Thoracic aorta (tissue), 2 donors: ENCODE data around the gene CTTN. TPM values are rescaled to one million over a fixed set of nuclear protein-coding genes. Genes with fewer than 3 reads are reported as not detected.

Experiments used
- ATAC-seq: fragments of 150-250 bp; one replicate; pipeline ENCODE4 v1.8.0; 2017; ENCODE audit warnings: low read depth; ENCODE audit not compliant: insufficient number of reproducible peaks, low FRiP score
- DNase-seq: peaks from one replicate; pipeline ENCODE4 v3.0.0-alpha.2; 2020; ENCODE audit warnings: low spot score
- H3K27ac ChIP-seq, 2 donors: fragments of 200-600 bp; sonication (generic); 1 replicate in 1 of 2; 2 replicates in 1 of 2; pipeline ENCODE4 v1.5.1; 2016; ENCODE audit warnings: mild to moderate bottlenecking in 2 of 2, moderate library complexity in 2 of 2
- H3K27me3 ChIP-seq: fragments of 200-600 bp; sonication (generic); replicated peaks from 2 replicates; pipeline ENCODE4 v1.6.0; 2016; ENCODE audit warnings: mild to moderate bottlenecking; ENCODE audit not compliant: insufficient read depth
- H3K36me3 ChIP-seq: fragments of 200-600 bp; sonication (generic); one replicate; pipeline ENCODE4 v1.5.1; 2016
- H3K4me1 ChIP-seq, 2 donors: fragments of 200-600 bp; sonication (generic); 1 replicate in 1 of 2; 2 replicates in 1 of 2; pipeline versions ENCODE4 v1.5.1 to v1.6.0; 2016; ENCODE audit warnings: low read depth in 2 of 2, mild to moderate bottlenecking in 1 of 2; ENCODE audit not compliant: control insufficient read depth in 1 of 2
- H3K4me3 ChIP-seq: fragments of 200-600 bp; sonication (generic); 2 replicates; pipeline ENCODE4 v1.5.1; 2016; ENCODE audit warnings: mild to moderate bottlenecking
- H3K9me3 ChIP-seq: fragments of 200-600 bp; sonication (generic); 2 replicates; pipeline ENCODE4 v1.5.1; 2016
- total RNA-seq, 2 donors: library from RNA; depleted of rRNA; stranded (reverse); fragments of >200 nt; gene quantifications; one replicate each; pipeline versions ENCODE4 v1.1.0 to v1.2.3, GENCODE V29; 2016
- TF ChIP-seq, protein P1 (sequence below): fragments of 200-600 bp; sonication (generic); IDR thresholded peaks from one replicate; pipeline ENCODE4 v1.5.1; 2019; ENCODE audit warnings: antibody characterized with exemption

Gene CTTN
- total RNA-seq = 100 to 1,000 TPM; 415 to 578 TPM

DNA sequence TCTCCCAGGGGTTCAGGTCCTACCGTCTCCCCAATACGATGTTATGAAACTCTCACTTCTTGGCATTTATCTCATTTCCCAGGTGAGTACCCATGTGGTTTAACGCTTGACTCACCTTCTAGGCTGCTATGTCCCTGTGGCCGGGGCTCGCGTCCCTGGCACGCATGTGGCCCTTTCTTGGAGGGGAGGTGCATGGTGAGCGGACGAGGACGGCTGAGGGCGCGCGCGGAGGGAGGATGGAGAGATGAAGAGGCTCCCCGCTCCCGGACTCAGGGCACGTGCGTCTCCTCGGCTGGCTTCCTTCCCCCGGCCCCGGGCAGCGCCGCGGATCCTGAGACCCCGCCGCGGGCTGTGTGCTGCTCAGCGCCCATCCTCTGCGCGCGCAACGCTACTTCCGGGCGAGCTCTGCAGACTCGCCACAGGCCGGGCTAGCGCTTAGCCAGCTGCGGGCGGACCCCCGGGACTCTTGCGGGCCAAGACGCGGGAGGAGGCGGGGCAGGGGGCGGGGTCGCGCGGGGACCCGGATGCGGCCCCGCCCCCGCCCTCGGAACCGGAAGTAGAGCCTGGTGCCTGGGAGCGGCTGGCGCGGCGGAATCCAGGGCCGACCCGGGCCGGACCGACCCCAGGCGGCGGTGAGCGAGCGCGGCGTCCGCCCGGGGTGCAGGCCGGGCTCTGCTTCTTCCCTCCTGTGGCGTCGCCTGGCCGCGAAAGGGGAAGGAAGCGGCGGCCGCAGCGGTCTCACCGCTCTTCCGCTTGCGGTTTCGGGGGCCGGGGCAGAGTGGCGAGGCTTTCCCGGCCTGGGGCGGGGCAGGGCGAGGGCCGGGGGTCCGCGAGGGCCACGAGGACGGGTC is at the start of gene CTTN:
Gene CTTN, plus strand, starts transcription at position 547 of the 851 bp plus-strand sequence. CDS start 8,769 bp downstream, outside the sequence.
- peak; percentile 38 for DNase-seq
- Histone ChIP-seq H3K27me3 (no peaks in the 10 kb centered on the region), H3K36me3 (no peaks in the 10 kb centered on the region), H3K27ac (peak within 1 kb of the TSS; percentile 86 to 90), H3K9me3 (no peaks in the 10 kb centered on the region), H3K4me1 (peaks cover 22 to 43% of the 10 kb centered on the region in 2 donors), H3K4me3 (peak within 1 kb of the TSS; percentile 97)
- peak; percentile 74 for ATAC-seq
- TF ChIP-seq, protein P1, sequence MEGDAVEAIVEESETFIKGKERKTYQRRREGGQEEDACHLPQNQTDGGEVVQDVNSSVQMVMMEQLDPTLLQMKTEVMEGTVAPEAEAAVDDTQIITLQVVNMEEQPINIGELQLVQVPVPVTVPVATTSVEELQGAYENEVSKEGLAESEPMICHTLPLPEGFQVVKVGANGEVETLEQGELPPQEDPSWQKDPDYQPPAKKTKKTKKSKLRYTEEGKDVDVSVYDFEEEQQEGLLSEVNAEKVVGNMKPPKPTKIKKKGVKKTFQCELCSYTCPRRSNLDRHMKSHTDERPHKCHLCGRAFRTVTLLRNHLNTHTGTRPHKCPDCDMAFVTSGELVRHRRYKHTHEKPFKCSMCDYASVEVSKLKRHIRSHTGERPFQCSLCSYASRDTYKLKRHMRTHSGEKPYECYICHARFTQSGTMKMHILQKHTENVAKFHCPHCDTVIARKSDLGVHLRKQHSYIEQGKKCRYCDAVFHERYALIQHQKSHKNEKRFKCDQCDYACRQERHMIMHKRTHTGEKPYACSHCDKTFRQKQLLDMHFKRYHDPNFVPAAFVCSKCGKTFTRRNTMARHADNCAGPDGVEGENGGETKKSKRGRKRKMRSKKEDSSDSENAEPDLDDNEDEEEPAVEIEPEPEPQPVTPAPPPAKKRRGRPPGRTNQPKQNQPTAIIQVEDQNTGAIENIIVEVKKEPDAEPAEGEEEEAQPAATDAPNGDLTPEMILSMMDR = no peak

DNA sequence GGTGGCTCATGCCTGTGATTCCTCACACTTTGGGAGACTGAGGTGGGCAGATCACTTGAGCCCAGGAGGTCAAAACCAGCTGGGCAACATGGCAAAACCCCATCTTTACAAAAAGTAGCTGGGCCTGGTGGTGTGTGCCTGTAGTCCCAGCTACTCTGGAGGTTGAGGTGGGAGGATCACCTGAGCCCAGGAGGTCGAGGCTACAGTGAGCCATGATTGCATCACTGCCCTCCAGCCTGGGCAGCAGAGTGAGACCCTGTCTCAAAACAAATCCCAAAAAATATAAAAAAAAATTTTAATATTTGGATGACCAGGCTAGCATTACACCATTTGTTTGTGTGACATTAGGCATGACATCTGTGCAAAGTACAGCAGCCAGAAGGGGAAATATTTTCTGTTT is 49.7 kb upstream of the CTTN start:
- Histone ChIP-seq H3K4me3 (no peak overlapping the region), H3K27me3 (no peaks in the 10 kb centered on the region), H3K4me1 (peaks cover 0 to 4% of the 10 kb centered on the region in 2 donors), H3K9me3 (no peaks in the 10 kb centered on the region), H3K36me3 (peaks cover 20% of the 10 kb centered on the region), H3K27ac (no peak overlapping the region)
- no peak for ATAC-seq
- TF ChIP-seq, protein P1 = no peak
- no peak for DNase-seq

DNA sequence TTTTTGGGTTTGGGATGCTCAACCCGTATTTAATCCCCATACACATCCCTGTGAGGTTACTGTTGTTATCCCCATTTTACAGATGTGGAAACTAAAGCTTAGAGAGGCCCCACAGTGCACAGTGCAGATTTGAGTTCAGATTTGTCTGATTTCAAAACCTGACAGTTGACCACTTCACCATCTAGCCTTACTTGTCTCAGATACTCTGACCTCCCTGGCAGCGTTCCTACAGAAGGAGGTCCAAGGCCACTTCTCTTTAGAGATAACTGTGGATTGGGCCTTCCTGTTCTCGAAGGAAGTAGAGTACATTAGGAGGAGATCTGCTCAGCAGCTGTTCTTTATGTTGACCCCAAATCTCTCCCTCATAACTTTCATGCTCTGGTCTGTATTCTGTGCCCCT is 46.7 kb upstream of the CTTN start:
- Histone ChIP-seq H3K27me3 (no peaks in the 10 kb centered on the region), H3K9me3 (no peaks in the 10 kb centered on the region), H3K4me1 (peaks cover 0 to 4% of the 10 kb centered on the region in 2 donors), H3K36me3 (peaks cover 19% of the 10 kb centered on the region), H3K4me3 (no peak overlapping the region), H3K27ac (peak overlapping the region in 1 of 2 donors; percentile 9)
- TF ChIP-seq, protein P1 = no peak
- ATAC-seq (no peak), DNase-seq (no peak)

DNA sequence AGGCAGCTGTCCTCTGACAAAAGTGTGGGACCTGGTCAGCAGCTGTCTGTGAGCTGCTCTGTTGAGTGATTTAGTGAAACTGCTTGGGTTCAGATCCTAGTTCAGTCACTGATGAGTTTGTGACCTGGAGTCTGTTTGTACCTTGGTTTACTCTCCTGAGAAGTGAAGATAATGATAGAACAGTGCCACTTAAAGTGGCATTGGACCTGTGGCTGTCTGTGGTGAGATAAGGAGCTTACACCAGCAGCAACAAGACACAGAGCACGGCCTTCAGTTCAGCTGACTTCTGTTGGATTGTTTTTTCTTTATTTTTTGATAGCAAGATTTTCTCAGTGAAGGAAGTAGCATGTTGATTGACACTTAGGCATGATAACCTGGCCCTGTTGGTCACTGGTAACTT is 46.2 kb upstream of the CTTN start:
- peaks cover 0 to 4% of the 10 kb centered on the region in 2 donors for H3K4me1 ChIP-seq
- H3K9me3 ChIP-seq = no peaks in the 10 kb centered on the region
- H3K27ac ChIP-seq = peak overlapping the region; percentile 1 to 9
- no peak for ATAC-seq
- H3K36me3 ChIP-seq = peaks cover 20% of the 10 kb centered on the region
- no peaks in the 10 kb centered on the region for H3K27me3 ChIP-seq
- no peak overlapping the region for H3K4me3 ChIP-seq
- no peak for DNase-seq
- TF ChIP-seq, protein P1 = no peak

DNA sequence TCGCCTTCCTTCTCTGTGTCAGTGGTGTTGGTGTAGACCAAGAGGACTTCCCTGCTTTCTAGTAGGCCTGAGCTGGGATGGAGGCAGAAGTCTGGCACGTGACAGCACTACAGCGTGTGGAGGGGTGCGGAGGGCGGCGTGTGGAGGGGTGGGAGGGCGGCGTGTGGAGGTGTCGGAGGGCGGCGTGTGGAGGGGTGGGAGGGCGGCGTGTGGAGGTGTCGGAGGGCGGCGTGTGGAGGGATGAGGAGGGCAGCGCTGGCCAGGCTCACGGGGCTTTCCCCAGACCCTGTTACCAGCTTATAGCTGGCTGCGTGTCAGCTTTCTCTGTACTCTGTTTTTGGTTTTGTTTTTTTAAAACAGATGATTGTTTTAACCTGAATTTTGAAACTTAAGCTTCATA is 45.7 kb upstream of the CTTN start:
- peak overlapping the region; percentile 1 to 9 for H3K27ac ChIP-seq
- no peak for ATAC-seq
- H3K4me3 ChIP-seq = no peak overlapping the region
- TF ChIP-seq, protein P1 = no peak
- no peaks in the 10 kb centered on the region for H3K9me3 ChIP-seq
- peaks cover 0 to 4% of the 10 kb centered on the region in 2 donors for H3K4me1 ChIP-seq
- H3K36me3 ChIP-seq = peaks cover 20% of the 10 kb centered on the region
- no peaks in the 10 kb centered on the region for H3K27me3 ChIP-seq
- DNase-seq = no peak
